Measurements from ENCODE around the gene CTSD.
"Not testable (repeated sequence)": the region's sequence is repeated elsewhere in the genome, so short reads cannot be mapped to it uniquely, and the experiment has no call there.

CTSD gene

DNA sequence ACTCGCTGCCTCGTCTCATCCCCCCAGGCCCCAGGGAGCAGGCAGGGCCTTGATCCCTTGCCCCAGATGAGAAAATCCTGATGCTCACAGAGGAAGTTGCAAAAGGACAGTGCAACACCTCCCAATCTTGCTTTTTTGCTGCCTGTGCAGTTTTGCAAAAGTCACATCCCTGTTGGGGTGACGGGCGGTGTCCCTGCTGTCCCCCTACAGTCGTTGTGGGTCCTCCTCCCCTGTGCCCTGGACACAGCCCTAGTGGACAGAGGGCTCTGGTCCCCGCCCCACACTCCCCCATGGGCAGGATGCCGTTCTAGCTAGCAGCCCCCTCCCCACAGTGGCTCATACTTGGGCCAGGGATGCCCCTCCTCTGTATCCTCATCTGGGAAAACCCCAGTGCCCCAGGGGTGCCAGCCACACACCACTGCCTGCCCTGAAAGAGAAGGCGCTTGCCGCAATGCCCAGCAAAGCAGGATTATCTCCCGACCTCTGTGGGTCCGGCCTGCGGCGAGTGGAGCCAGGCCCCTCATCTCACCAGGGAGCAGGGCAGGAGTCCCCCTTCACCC, 18.4 kb upstream of the CTSD start:
- no peak for DNase-seq

DNA sequence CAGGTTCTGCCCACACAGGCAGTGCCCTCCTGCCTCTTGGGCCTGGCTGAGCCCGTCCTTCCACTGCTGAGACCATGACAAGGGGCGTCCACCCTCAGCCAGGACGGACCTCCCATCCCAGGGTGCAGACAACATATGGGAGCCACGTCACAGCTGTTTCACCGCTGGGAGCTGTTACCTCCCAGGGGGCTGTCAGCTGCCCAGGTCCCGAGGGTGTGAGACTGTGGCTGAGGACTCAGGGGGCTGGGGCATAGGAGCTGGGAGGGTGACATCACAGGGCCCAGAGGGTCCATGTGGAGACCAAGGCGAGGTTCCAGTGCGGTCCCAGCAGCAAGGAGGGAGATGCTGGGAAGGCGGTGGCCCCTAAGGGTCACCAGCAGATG, 17.9 kb upstream of the CTSD start:
- no peak for DNase-seq

DNA sequence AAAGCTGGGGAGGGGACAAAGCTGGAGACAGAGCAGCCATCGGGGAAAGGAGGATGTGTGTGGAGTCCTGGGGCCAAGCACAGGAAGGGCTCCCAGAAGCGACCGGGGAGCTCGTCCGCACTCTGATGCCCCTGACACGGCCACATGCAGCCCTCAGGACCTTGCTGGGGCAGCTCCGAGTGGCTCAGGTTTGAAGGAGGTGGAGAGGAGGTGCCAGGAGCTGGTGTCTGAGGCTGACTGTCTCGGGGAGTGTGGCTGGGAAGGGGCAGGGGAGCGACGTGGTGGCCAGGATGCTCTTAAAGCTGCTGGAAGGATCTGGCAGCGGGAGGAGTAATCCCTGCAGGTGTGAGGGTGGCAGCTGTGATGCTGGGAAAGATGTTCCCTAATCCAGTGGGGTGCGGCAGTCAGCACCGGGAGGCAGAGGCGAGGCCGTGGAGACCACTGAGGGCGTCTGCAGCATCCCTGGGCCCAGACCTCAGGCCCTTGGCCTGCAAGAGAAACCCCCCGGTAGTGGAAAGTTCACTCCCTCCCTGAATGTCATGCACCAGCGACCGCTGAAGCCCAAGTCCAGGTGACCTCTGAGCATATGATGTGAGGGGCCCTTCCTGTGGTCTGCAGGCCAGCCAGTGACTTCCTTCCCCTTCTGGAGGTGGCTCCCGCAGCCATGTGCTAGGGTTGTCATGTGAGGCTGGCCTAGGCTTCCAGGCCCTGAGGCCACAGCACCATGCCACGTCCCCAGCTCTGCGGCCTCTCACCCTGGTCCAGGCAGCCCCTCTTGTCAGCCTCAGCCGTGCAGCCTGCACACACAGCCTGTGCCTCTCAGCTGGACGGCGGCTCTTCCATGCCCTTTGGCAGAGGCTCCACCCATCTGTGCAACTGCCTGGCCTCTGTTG, 17.2 kb upstream of the CTSD start:
- DNase-seq = no peak

DNA sequence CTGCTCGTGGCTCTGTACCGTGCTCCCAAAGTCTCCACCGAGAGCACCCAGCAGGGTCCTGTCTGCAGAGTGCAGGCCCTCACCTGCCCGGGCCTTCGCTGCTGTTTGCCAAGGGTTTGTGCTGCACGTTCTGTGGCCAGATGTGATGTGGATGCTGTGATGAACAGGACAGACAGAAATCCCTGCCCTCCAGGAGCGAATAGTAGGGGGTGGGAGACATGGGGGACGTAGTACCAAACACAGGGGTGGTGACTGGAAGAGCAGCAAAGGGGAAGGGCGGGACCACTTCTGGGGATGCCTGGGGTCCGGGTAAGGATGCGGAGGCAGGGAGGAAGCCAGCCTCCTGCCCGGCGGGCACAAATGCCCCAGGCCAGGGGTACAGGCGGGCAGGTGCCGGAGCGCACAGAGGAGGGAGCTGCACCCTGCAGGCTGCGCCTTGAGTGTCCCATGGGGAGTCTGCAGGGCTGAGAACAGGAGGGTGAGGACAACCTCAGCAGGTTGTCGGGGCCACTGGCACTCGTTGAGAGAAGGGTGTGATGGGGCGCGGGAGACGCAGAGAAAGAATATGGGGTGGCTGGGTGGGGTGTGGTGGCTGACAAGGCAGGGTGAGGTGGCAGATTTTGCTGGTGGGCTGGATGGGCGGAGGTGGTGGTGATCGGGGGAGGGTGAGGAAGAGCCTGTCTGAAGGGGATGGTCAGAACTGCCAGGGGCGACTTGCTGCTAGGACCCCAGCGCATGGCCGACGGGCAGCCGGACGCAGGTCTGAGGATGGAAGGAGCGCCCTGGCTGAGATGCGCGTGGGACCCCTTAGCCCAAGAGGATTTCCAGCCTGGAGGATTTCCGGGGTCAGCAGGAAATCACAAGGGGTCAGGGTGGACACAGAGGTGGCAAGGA, 16.3 kb upstream of the CTSD start:
- DNase-seq = no peak

DNA sequence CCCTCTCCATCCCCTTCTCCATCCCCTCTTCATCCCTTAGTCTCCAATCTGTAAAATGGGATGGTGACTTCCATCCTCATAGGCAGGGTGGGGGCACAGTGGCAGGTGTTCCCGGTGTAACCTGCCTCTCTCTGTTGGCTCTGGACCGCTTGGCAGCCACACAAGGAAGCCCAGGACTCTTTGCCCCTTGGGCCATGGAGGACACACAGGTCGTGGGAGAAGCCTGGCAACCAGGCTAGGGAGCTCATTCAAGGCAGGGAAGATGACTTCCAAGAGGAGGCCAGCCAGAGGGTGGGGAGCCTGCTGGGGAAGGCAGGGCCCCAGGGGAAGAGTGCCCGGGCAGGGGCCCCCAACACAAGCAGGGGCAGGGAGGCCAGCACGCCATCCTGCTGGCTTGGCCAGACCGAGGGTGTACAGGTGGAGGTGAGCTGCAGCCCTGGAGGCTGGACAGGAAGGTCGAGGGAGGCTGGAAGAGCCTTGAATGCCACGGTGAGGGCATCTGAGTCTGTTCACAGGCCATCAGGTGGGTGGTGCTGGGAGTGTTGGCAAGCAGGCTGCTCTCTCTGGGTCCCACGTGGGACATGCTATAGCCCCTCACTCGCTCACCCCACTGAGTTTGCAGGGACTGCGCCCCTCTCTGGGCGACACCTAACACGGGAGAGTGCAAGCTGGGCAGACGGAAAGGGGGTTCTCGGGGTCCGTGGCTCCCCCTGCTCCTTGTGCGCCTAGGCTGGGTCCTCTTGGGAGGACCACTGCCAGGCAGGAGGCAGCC, 15.5 kb upstream of the CTSD start:
- no peak for DNase-seq

DNA sequence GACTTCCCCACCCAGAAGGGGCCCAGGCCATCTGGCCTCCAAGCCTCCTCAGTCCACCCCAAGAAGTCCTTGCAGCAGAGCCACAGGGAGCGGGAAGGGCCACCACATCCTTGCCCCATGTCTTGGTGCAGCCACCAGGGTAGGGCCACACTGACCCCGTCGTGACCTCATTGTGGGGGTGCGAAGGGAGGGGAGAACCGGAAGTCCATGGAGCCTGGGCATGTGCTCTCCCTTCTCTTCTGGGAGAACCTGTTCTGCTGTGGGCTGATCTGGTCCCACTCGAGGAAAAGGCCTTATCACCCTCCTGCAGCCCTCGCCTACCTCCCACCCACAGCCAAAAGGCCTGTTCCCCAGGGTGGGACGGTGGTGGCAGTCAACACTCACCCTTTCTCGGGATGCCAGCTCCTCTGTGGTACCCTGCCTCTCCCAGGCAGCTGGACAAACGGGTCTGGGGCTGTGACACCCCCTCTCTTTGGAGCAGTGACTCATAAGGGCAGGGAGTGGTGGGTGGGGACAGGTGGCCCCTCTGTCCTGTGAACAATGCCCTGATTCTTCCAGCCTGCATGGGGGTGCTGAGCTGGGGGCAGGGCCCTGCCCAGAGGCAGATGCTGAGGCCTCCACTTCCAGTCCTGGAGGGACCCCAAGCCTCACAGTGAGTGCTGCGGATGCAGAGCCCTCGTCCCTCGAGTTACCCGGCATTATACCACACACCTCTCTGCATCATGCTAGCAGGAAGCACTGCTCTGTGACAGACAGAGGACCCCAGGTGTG, 14.6 kb upstream of the CTSD start:
- no peak for DNase-seq

DNA sequence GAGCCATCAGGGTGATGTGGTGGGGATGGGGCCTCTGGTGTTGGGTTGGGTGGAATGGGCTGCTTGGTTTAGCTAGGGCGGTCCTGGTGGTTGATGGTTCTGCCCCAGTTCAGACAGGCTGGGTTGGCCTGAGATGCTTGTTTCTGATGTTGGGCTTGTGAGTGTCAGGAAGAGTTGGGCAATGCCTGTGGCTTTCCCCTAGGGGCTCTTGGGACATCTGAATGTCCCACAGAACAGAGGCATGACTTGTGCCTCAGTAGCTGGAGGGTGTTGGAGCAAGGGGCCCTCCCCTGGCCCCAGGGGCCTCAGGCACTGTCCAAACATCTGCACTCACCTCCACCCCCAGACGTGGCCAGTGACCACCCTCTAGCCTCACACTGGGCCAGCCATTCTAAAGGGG, 14.0 kb upstream of the CTSD start:
- no peak for DNase-seq

DNA sequence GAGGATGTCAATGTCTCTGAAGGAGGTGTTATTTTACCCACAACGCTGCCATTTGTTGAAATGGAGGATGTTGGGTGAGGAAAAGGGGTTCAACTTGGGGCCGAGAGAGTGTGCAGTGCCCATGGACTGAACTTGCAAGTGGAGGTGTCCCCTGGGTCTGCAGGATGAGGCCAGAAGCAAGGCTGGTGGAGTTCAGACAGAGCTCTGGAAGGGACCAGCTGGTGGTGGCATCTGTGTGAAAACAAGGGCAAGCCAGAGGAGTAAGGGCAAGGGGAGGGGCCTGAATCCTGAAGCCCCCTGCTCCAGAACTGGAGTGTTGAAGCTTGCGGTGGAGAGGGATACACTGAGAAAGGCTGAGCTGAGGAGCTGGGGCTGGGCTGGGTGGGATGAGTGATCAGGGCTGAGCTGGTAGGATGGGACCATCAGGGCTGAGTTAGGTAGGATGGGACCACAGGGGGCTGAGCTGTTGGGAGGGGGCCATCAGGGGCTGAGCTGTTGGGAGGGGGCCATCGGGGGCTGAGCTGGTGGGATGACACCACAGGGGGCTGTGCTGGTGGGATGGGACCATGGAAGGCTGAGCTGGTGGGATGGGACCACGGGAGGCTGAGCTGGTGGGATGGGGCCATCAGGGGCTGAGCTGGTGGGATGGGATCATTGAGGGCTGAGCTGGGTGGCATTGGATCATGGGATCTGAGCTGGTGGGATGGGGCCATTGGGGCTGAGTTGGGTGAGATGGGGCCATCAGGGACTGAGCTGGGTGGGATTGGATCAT, 13.4 kb upstream of the CTSD start:
- no peak for DNase-seq

DNA sequence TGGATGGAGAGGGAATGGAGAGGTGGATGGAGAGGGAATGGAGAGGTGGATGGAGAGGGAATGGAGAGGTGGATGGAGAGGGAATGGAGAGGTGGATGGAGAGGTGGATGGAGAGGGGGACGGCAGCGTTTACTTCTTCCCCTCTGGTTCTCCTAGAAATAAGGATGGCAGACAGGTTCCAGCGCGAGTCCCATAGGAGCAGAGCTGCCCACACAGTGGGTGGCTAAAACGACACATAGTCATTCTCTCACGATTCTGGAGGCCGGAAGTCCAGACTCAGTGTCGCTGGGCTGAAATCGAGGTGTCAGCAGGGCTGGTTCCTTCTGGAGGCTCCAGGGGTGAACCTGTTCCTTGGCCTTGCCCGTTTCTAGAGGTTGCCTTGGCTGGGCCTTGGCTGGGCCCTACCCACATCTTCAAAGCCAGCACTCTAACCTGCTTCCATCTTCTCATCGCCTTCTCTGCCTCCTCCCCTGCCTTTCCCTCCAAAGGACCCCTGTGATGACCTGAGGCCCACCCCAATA, 12.7 kb upstream of the CTSD start:
- no peak for DNase-seq

DNA sequence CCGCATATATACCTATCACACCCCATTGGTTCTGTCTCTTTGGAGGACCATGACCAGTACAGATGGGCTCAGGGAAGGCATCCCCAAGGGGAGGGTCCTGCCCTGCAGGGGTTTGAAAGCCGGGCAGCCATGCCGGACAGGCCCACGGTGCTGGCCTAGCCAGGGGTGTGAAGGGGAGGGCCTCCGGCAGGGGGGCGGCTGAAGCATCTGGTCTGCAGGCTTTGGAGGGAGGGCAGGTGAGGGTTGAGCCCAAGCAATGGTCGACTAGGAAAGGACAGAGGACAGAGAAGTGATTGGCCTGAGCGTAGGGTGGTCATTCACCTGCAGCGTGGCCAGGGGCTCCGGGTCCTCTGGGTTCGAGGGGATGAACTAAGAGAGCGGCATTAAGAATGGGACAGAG, 11.2 kb upstream of the CTSD start:
- DNase-seq = no peak

DNA sequence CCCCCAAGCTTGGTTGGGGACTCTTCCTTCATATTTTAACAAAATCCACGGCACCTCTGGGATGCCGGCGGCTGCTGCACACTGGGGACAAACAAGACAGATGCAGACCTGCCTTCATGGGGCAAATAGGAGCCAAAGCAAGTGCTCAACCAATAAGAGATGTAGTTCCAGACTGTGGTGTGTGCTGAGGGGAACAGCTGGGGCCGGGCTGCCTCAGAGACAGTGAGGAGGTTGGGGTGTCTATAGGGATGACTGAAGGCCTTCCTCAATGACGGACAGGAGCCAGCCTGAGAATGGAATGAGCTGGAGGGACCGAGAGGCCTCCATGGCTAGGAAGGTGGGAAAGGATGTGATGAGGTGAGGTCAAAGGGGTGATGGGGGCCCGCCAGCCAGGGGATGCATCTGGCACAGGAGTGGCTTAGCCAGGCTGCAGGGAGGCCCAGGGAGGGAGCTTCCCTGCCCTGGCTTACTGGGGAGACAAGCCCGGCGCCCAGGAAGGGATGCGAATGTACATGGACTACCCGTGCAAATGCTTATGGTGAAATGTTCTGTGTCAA, 10.3 kb upstream of the CTSD start:
- no peak for DNase-seq

DNA sequence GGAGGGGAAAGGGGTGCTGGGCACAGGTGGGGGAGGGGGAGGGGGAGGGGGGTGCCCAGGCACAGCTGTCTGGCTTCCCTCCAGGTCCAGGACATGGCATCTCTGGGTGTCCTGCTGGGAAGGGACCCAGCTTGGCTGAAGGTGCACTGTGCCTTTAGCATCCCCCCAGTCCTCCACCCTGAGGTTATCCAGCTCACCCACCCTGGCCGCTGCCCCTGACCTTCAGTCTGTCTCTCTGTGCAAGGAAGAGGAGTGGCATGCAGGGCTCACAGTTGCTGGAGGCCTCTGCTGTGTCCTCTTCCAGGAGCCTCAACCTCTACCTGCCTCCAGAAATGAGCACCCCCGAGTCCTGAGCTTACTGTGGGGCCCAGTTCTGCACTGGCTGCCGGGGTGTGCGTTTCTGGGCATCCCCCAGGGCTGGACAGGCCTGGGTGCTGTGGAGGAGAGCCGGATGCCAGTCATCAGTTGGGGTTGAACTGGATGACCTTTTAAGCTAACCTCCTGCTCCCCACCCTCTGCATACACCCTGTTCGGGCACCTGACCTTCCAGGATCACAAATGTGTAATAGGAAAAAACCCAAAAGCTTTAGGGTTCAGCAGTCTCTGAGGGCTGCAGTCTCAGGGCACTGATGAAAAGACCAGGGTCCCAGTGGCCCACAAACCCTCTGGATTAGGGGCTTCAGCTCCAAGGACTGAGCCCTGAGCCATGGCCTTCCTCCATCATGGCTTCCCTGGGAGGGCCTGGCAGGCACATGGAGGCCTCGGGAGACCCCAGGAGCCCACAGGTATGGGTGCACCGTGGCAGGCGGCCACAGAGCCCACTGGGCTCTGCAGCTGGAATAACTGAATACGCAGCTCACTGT, 9.6 kb upstream of the CTSD start:
- DNase-seq = no peak

DNA sequence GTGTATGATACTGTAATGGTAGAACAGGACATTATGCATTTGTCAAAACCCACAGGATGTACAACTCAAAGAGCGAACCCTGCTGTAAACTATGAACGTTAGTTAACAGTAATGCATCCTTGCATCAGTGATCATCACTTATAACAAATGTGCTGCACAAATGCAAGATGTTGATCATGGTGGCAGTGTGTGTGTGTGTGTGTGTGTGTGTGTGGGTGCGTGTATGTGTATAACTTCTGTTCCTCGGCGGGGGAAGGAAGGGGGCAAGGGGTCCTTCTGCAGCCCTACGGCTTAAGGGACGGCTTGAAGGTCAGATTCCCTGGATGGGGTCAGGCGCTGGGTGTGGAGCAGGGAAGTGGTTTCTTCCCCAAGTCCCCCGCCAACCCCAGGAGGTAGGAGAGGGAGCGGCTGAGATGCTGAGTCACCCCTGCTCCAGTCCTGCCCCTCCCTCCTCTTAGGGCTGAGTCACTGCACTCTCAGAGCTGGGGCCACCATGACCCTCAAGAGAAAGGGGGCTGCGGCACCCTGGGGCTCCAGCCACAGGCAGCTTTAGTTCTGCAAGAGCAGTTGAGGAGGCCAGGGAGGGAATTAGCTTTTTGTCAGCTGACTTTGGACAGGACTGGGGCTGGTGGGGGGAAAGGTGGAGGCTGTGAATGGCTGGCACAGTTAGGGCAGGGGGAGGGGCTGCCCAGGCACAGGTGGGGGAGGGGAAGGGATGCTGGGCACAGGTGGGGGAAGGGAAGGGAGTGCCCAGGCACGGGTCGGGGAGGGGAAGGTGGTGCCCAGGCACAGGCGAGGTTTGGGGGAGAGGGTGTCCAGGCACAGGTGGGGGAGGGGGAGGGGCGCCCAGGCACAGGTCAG, 8.8 kb upstream of the CTSD start:
- no peak for DNase-seq

DNA sequence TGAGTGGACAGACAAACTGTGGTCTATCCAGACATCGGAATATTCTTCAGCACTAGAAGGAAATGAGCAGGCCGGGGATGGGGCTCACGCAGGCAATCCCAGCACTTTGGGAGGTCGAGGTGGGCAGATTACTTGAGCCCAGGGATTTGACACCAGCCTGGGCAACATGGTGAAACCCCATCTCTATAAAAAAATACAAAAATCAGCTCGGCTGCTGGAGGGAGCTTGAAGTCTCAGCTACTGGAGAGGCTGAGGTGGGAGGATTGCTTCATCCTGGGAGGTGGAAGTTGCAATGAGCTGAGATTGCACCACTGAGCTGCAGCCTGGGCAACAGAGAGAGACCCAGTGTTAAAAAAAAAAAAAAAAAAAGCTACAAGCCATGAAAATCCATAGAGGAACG, 8.0 kb upstream of the CTSD start:
- no peak for DNase-seq

DNA sequence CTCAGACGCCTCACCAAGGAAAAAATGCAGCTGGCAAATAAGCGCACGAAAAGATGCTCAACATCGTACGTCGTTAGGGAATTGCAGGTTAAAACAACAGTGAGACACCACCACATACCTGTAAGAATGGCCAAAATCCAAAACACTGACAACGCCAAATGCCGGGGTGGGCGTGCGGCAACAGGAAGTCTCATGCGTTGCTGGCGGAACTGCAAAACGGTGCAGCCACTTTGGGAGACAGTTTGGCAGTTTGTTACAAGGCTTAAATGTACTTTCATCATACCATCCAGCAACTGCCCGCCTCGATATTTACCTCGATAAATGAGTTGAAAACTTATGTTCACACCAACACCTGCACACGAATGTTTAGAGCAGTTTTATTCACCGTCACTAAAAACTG, 7.5 kb upstream of the CTSD start:
- DNase-seq = no peak

DNA sequence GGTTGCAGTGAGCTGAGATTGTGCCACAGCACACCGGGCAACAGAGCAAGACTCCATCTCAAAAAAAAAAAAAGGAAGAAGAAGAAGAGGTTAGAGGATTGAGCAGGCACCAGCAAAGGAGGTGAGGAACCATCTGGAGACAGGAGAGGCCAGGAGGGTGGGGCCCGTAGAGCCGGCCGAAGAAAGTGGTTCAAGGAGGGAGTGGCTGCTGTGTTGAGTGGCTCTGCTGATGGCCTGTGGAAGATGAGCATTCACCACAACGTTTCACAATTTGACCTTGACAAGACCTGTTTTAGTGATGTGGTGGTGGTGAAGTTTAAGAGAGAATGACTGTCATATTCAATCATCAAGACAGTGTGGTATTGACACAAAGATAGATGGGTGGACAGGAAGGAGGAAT, 6.8 kb upstream of the CTSD start:
- no peak for DNase-seq

DNA sequence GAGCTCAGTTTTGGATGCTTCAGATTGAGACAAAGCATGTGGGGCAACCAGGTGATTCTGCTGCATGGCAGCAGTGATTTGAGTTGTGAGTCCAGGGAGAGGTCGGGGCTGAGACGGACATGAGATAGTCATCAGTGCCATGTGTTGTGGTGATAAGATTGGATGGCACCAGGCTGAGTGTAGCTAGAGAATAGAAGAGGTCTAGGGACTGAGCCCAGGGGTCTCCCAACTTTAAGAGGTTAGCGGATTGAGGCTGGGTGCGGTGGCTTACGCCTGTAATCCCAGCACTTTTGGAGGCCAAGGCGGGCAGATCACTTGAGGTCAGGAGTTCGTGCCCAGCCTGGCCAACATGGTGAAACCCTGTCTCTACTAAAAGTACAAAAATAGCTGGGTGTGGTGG, 6.3 kb upstream of the CTSD start:
- DNase-seq = no peak

DNA sequence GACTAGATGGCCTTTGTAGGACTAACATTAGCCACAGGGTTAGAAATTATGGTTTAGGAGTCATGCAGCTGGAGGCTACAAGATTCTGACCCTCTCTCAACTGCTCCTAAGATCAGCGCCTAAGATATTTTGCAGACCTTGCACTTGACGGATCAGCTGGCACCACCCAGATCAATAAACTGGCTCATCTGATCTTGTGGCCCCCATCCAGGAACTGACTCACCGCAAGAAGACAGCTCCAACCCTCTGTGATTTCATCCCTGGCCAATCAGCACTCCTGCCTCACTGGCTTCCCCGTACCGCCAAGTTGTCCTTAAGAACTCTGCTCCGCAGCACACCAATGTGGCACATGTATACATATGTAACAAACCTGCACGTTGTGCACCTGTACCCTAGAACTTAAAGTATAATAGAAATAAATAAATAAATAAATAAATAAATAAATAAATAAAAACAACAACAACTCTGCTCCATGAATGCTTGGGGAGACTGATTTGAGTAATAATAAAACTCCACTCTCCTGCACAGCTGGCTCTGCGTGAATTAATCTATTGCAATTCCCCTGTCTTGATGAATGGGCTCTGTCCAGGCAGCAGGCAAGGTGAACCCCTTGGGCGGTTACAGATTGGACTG, 5.7 kb upstream of the CTSD start:
- not testable (repeated sequence) for DNase-seq

Data from SHP77 treated with DMSO at 0.1 percent for 48 hours (cell line).